Spleen (tissue), 11 donors: ENCODE measurements around the gene TMEM45B. TPM values are rescaled to one million over a fixed set of nuclear protein-coding genes. Genes with fewer than 3 reads are reported as not detected.
"Not testable (repeated sequence)": the region's sequence is repeated elsewhere in the genome, so short reads cannot be mapped to it uniquely, and the experiment has no call there.

Source experiments
- DNase-seq: peaks from one replicate; pipeline ENCODE4 v3.0.0-alpha.2; 2020
- H3K27ac ChIP-seq, 8 donors: fragments of 200-600 bp; sonication (generic) in 7 of 8; 1 replicate in 4 of 8; 2 replicates in 4 of 8; pipeline versions ENCODE4 v1.5.0 to v1.8.0; 2016 to 2021; ENCODE audit warnings: inconsistent platforms in 4 of 8, mild to moderate bottlenecking in 4 of 8, moderate library complexity in 1 of 8
- H3K27me3 ChIP-seq, 7 donors: fragments of 200-600 bp; sonication (generic) in 6 of 7; replicated peaks in 1 of 7; 1 replicate in 4 of 7; 2 replicates in 3 of 7; pipeline versions ENCODE4 v1.5.0 to v1.8.0; 2016 to 2021; ENCODE audit warnings: inconsistent platforms in 3 of 7, mild to moderate bottlenecking in 1 of 7
- H3K36me3 ChIP-seq, 6 donors: fragments of 200-600 bp; sonication (generic) in 5 of 6; 1 replicate in 4 of 6; 2 replicates in 2 of 6; pipeline versions ENCODE4 v1.5.0 to v1.8.0; 2016 to 2021; ENCODE audit warnings: inconsistent platforms in 2 of 6
- H3K4me1 ChIP-seq, 6 donors: fragments of 200-600 bp; sonication (generic) in 5 of 6; 1 replicate in 3 of 6; 2 replicates in 3 of 6; pipeline versions ENCODE4 v1.5.0 to v1.8.0; 2016 to 2021; ENCODE audit warnings: inconsistent platforms in 3 of 6
- H3K4me3 ChIP-seq, 8 donors: fragments of 200-600 bp; sonication (generic) in 7 of 8; 1 replicate in 4 of 8; 2 replicates in 4 of 8; pipeline versions ENCODE4 v1.5.0 to v1.8.0; 2016 to 2021; ENCODE audit warnings: inconsistent platforms in 4 of 8, mild to moderate bottlenecking in 4 of 8, moderate library complexity in 2 of 8
- H3K9me3 ChIP-seq, 8 donors: fragments of 200-600 bp; sonication (generic) in 7 of 8; 1 replicate in 4 of 8; 2 replicates in 4 of 8; pipeline versions ENCODE4 v1.5.0 to v1.8.0; 2016 to 2021; ENCODE audit warnings: inconsistent platforms in 4 of 8
- POLR2A ChIP-seq, 3 donors: fragments of 450-650 bp; IDR thresholded peaks; one replicate each; pipeline ENCODE4 v1.5.1; 2017; ENCODE audit warnings: antibody characterized with exemption in 3 of 3, mild to moderate bottlenecking in 1 of 3
- POLR2AphosphoS5 ChIP-seq, 3 donors: sonication (generic); formaldehyde crosslinking; IDR thresholded peaks; one replicate each; pipeline ENCODE4 v1.5.1; 2017; ENCODE audit warnings: antibody characterized with exemption in 3 of 3
- whole genome bisulfite sequencing, 5 donors: extraction: QIAGEN DNeasy Blood & Tissue Kit in 3 of 5; methylation state at CpG; one replicate each; pipeline versions ENCODE4 v1.1.5 to v1.1.7; 2013 to 2018; 5-methylcytosine and 5-hydroxymethylcytosine counted together
- intact Hi-C: fragments of 100-400 bp; cut with DNase I; formaldehyde crosslinking; loops from one replicate; pipeline ENCODE4 v1.15.0; 2023; ENCODE audit warnings: low total_unique reads
- polyA plus RNA-seq, 3 donors: library from polyadenylated mRNA; stranded (reverse); fragments of 200-250 nt; gene quantifications; one replicate each; pipeline ENCODE4 v1.2.1, GENCODE V29; 2013
- total RNA-seq, 7 donors: library from RNA; depleted of rRNA in 3 of 7; stranded (reverse); fragments of >200 nt in 3 of 7; fragmentation: NEBNext Ultra II Directional in 4 of 7; extraction: Animal tissue kit (Norgen Biotek cat#: 25700) in 4 of 7; gene quantifications; one replicate each; pipeline versions ENCODE4 v1.1.0 to v1.2.1, GENCODE V29; 2016 to 2021
- TF ChIP-seq, protein P1 (sequence below), 11 experiments: fragments of 200-600 bp in 7 of 11; fragments of 450-650 bp in 4 of 11; sonication (generic) in 4 of 11; IDR thresholded peaks in 8 of 11; conservative IDR thresholded peaks in 3 of 11; 1 replicate in 7 of 11; 2 replicates in 4 of 11; pipeline versions ENCODE4 v1.4.0 to v1.8.0; 2016 to 2021; ENCODE audit warnings: antibody characterized with exemption in 11 of 11, inconsistent platforms in 4 of 11, mild to moderate bottlenecking in 1 of 11
- donor health status: healthy with polysubstance abuse.
- donor health status: DM: no; HTN: no; CAD: no; lungs with moderate emphysema.
- donor health status: DM: no; HTN: no; CAD: no.
- donor health status: Bipolar disorder and iron deficiency.
- donor health status: healthy.
- donor health status: DM: no; HTN: no; CAD: no.
- donor health status: DM: yes; HTN: yes; CAD: no.

TMEM45B gene
- total and polyA plus RNA-seq, 10 donors: 0.05 to 5.1 (median 0.67) TPM

DNA sequence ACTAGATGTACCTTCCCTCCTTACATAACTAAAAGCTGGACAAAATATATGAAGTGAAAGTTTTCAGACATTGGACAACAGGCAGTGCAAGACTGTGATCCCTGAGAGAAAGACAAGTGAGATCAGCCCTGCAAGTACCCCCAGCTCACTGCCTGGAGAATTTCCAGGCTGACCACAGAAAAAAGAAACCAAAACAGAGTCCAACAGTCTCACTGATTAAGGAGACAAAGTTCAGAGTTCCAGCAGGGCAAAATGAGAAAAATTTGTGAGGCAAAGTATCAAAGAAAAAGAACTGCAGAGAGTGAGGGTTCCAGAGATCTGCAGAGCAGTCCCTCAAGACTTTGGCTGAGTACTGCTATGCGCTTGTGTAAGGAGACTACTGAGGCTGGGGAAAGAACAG, 47.3 kb upstream of the TMEM45B start:
- no peaks in the 10 kb centered on the region for H3K36me3 ChIP-seq
- peaks cover 0 to 34% (median 19%) of the 10 kb centered on the region in 8 donors for H3K9me3 ChIP-seq
- no peak for DNase-seq
- peaks cover 0 to 7% (median 0%) of the 10 kb centered on the region in 7 donors for H3K27me3 ChIP-seq
- no peaks in the 10 kb centered on the region for H3K4me1 ChIP-seq
- 76 to 96% (median 86%) methylated on average over 1 of the region's 1 CpG for WGBS, 5 donors
- no peak overlapping the region for H3K4me3 ChIP-seq
- intact Hi-C loops: no loop called here
- TF ChIP-seq, protein P1, sequence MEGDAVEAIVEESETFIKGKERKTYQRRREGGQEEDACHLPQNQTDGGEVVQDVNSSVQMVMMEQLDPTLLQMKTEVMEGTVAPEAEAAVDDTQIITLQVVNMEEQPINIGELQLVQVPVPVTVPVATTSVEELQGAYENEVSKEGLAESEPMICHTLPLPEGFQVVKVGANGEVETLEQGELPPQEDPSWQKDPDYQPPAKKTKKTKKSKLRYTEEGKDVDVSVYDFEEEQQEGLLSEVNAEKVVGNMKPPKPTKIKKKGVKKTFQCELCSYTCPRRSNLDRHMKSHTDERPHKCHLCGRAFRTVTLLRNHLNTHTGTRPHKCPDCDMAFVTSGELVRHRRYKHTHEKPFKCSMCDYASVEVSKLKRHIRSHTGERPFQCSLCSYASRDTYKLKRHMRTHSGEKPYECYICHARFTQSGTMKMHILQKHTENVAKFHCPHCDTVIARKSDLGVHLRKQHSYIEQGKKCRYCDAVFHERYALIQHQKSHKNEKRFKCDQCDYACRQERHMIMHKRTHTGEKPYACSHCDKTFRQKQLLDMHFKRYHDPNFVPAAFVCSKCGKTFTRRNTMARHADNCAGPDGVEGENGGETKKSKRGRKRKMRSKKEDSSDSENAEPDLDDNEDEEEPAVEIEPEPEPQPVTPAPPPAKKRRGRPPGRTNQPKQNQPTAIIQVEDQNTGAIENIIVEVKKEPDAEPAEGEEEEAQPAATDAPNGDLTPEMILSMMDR (IDR thresholded peaks at IDR 0.05 in 8 of 11, conservative IDR thresholded peaks at IDR 0.05 in 3 of 11): no peak
- no peak for TF ChIP-seq POLR2A (IDR thresholded peaks at IDR 0.05)
- no peak for TF ChIP-seq POLR2AphosphoS5 (IDR thresholded peaks at IDR 0.05)
- H3K27ac ChIP-seq: no peak overlapping the region

DNA sequence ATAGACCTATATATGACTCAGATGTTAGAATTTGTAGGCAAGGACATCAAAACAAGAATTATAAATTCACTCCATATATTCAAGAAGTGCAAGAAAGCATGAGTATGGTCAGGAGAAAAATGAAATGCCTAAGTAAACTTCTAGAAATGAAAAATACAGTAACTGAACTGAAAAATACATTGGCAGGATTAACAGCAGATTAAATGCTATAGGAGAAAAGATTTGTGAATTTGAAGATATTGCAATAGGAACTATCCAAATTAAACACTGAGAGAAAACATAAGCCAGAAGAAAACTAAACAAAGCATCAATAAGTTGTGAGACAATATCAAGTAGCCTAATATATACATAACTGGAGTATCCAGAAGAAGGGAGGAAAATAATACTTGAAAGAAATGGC, 46.6 kb upstream of the TMEM45B start:
- DNase-seq: no peak
- intact Hi-C loops: no loop called here
- Histone ChIP-seq H3K27ac (no peak overlapping the region), H3K4me3 (no peak overlapping the region), H3K9me3 (peaks cover 0 to 34% (median 19%) of the 10 kb centered on the region in 8 donors), H3K4me1 (no peaks in the 10 kb centered on the region), H3K36me3 (no peaks in the 10 kb centered on the region), H3K27me3 (peaks cover 0 to under 1% (median 0%) of the 10 kb centered on the region in 7 donors)
- TF ChIP-seq POLR2A (IDR thresholded peaks at IDR 0.05) (no peak), POLR2AphosphoS5 (IDR thresholded peaks at IDR 0.05) (no peak)
- TF ChIP-seq, protein P1 (IDR thresholded peaks at IDR 0.05 in 8 of 11, conservative IDR thresholded peaks at IDR 0.05 in 3 of 11): no peak

DNA sequence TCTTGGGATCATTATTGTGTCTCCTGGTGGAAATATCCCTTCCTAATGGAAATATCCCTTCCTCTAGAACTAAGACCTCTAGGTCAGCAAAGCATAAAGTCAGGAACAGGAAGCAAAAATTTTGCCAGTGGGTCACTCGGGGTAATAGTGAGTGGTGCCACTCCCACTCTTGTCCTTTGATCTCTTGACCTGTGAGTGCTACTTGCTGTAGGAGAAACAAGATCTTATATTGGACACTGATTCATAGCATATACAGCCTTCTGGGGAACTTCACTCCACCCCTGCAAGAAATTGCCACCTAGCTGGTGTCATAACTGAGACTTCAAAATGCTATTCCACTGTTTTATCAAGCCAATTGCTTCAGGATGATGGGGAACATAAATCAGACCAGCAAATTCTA, 44.7 kb upstream of the TMEM45B start:
- intact Hi-C loops: no loop called here
- Histone ChIP-seq H3K36me3 (no peaks in the 10 kb centered on the region), H3K4me1 (no peaks in the 10 kb centered on the region), H3K9me3 (peaks cover 0 to 34% (median 19%) of the 10 kb centered on the region in 8 donors), H3K27me3 (no peaks in the 10 kb centered on the region), H3K4me3 (no peak overlapping the region), H3K27ac (no peak overlapping the region)
- WGBS, 5 donors: 60 to 83% (median 64%) methylated on average over 1 of the region's 1 CpG
- TF ChIP-seq, protein P1 (IDR thresholded peaks at IDR 0.05 in 8 of 11, conservative IDR thresholded peaks at IDR 0.05 in 3 of 11): no peak
- no peak for TF ChIP-seq POLR2A (IDR thresholded peaks at IDR 0.05)
- TF ChIP-seq POLR2AphosphoS5 (IDR thresholded peaks at IDR 0.05): no peak
- no peak for DNase-seq

DNA sequence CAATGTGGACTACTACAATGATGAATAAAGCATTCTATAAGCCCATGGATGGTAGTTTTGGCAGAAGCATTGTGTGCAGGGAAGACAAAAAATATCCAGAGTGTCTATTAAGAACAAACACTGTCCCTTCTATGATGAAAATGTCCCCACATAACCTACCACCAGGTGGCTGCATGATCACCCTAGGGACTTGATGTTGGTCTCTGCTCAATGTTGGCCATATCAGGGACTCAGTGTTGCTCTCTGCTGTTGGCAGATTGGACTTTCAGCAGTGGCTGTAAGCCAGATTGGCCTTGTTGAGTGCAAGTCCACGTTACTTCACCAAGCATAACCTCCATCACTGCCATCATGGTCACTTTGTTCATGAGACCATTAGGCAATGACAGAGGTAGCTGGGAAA, 44.2 kb upstream of the TMEM45B start:
- H3K36me3 ChIP-seq, H3K4me1 ChIP-seq, H3K27me3 ChIP-seq, H3K27ac ChIP-seq, intact Hi-C loops, H3K4me3 ChIP-seq, DNase-seq: not testable (repeated sequence)
- H3K9me3 ChIP-seq: peaks cover 0 to 34% (median 19%) of the 10 kb centered on the region in 8 donors
- WGBS, 5 donors: 57 to 88% (median 72%) methylated on average over 1 of the region's 1 CpG

DNA sequence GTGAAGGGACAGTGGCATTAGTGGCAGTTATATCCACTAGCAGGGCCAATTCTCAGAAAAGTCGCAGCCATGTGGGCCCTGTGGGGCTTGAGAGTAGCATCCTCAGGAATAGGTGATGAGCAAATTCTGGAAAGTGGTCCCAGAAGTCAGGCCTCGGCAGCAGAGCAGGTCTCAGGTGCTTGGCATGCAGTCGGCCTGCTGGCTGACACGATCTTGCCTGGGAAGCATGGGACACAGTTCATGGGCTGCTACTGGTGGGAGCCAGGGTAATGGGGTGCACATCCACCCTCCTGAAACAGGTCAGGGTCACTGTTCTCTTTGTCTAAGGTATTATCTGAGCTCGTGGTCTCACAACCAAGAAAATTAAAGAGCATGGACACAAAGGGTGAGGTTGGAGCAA, 36.8 kb upstream of the TMEM45B start:
- H3K4me1 ChIP-seq: no peaks in the 10 kb centered on the region
- H3K36me3 ChIP-seq: no peaks in the 10 kb centered on the region
- intact Hi-C loops: no loop called here
- 81 to 88% (median 85%) methylated on average over 5 of the region's 5 CpGs for WGBS, 5 donors
- peaks cover 0 to 1% (median 0%) of the 10 kb centered on the region in 8 donors for H3K9me3 ChIP-seq
- H3K4me3 ChIP-seq: no peak overlapping the region
- no peak overlapping the region for H3K27ac ChIP-seq
- no peaks in the 10 kb centered on the region for H3K27me3 ChIP-seq
- no peak for DNase-seq
- TF ChIP-seq POLR2A (IDR thresholded peaks at IDR 0.05): no peak
- TF ChIP-seq POLR2AphosphoS5 (IDR thresholded peaks at IDR 0.05): no peak
- TF ChIP-seq, protein P1 (IDR thresholded peaks at IDR 0.05 in 8 of 11, conservative IDR thresholded peaks at IDR 0.05 in 3 of 11): no peak
